Testis (tissue), 2 donors: Measurements from ENCODE around the gene TM4SF20.

ENCODE experiments used
- CTCF ChIP-seq, 3 experiments: fragments of 450-650 bp in 2 of 3; fragments of 200-600 bp in 1 of 3; sonication (generic) in 1 of 3; IDR thresholded peaks; one replicate each; pipeline ENCODE4 v1.5.1; 2016 to 2019; ENCODE audit warnings: antibody characterized with exemption in 3 of 3, mild to moderate bottlenecking in 2 of 3, moderate library complexity in 1 of 3
- POLR2A ChIP-seq: fragments of 450-650 bp; IDR thresholded peaks from one replicate; pipeline ENCODE4 v1.6.1; 2017; ENCODE audit warnings: antibody characterized with exemption, mild to moderate bottlenecking, moderate library complexity

DNA sequence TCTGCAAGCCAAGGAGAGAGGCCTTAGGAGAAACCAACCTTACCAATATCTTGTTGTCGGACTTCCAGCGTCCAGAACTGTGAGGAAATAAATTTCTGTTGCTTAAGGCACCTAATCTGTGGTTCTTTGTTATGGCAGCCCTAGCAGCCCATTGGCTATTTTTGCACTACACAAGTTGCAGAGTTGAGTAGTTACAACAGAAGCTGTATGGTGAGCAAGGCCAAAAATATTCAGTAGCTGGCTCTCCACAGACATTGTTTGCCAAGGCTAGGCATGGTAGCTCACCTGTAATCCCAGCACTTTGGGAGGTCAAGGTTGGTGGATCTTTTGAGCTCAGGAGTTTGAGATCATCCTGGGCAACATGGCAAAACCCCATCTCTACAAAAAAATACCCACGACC, 35.7 kb upstream of the TM4SF20 start:
- TF ChIP-seq CTCF (IDR thresholded peaks at IDR 0.05) (no peak), POLR2A (no peak)
